GM18499 (cell line): ENCODE results near the gene METRN.

Experiments
- ATAC-seq: cut with Tn5 transposase; IDR thresholded peaks from one replicate; pipeline ENCODE4 v1.9.1; 2021; ENCODE audit warnings: moderate number of reproducible peaks; ENCODE audit not compliant: insufficient read depth, unreplicated experiment

Gene METRN

GRCh38 chr16:721765-722540 lies 7.0 kb downstream of the METRN start:
- no peak for ATAC-seq

- ATAC-seq: no peak
Observed at GRCh38 chr16:722835-723633, 8.1 kb downstream of the METRN start.

- ATAC-seq: no peak
Observed at GRCh38 chr16:723695-724094, 8.8 kb downstream of the METRN start.

- ATAC-seq: no peak
Observed at GRCh38 chr16:724188-725040, 9.5 kb downstream of the METRN start.

GRCh38 chr16:725041-725376 lies 10.1 kb downstream of the METRN start:
- ATAC-seq: no peak

- no peak for ATAC-seq
Observed at GRCh38 chr16:725463-726187, 10.7 kb downstream of the METRN start.

GRCh38 chr16:726188-726437 lies 11.2 kb downstream of the METRN start:
- no peak for ATAC-seq

GRCh38 chr16:726438-727290 lies 11.7 kb downstream of the METRN start, which contains the start of the genes CCDC78 and HAGHL:
CCDC78 (minus strand) TSS chr16:726443; CDS start chr16:726367, 76 bp downstream.
HAGHL (plus strand) TSS chr16:727106; CDS start chr16:727510, 404 bp downstream.
- no peak for ATAC-seq

- no peak for ATAC-seq
Observed at GRCh38 chr16:727291-727977, 12.5 kb downstream of the METRN start.

- no peak for ATAC-seq
Observed at GRCh38 chr16:728131-728889, 13.4 kb downstream of the METRN start.

- no peak for ATAC-seq
Observed at GRCh38 chr16:728890-729744, 14.2 kb downstream of the METRN start.

- ATAC-seq: no peak
Observed at GRCh38 chr16:729768-730665, 15.1 kb downstream of the METRN start.

- ATAC-seq: no peak
Observed at GRCh38 chr16:730666-731509, 16.0 kb downstream of the METRN start.

- ATAC-seq: no peak
Observed at GRCh38 chr16:732332-732731, 17.4 kb downstream of the METRN start.

- no peak for ATAC-seq
Observed at GRCh38 chr16:732936-733335, 18.0 kb downstream of the METRN start.
